ENCODE results near the gene FAM168A. TPM values are rescaled to one million over a fixed set of nuclear protein-coding genes. Genes with fewer than 3 reads are reported as not detected.
"Not testable (repeated sequence)": the region's sequence is repeated elsewhere in the genome, so short reads cannot be mapped to it uniquely, and the experiment has no call there.

The FAM168A gene
- total RNA-seq, 1 donor from 2014 or later: 28.4 TPM

DNA sequence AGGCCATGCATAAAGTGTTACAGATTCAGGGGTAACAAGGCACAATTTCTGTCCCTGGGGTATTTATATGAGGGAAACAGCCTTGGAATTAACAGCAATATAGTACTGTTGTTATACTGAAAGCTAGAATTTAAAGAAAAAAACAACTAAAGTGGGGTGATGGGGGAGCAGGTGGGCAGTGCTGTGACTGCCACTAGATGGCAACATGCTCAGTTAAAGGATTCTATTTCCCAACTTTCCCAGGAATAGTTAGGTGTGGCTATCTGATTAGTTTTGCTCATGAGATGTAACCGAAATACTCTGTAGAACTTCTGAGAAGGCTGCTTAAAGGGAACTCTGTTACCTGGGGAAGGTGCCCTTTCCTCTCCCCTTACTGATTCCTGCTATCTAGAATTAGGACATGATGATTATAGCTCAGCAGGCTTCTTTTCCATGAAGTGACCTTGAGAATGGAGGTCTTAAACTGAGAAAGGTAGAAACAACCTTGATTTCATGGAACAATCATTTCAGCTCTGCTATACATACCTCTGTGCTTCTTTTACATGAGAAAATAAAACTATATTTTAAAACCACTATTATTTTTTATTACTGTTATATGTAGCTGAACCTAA, 119.1 kb downstream of the FAM168A start:
- no peaks in the 10 kb centered on the region for H3K36me3 ChIP-seq
- no peak for DNase-seq
- TF ChIP-seq, protein P1, sequence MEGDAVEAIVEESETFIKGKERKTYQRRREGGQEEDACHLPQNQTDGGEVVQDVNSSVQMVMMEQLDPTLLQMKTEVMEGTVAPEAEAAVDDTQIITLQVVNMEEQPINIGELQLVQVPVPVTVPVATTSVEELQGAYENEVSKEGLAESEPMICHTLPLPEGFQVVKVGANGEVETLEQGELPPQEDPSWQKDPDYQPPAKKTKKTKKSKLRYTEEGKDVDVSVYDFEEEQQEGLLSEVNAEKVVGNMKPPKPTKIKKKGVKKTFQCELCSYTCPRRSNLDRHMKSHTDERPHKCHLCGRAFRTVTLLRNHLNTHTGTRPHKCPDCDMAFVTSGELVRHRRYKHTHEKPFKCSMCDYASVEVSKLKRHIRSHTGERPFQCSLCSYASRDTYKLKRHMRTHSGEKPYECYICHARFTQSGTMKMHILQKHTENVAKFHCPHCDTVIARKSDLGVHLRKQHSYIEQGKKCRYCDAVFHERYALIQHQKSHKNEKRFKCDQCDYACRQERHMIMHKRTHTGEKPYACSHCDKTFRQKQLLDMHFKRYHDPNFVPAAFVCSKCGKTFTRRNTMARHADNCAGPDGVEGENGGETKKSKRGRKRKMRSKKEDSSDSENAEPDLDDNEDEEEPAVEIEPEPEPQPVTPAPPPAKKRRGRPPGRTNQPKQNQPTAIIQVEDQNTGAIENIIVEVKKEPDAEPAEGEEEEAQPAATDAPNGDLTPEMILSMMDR (IDR thresholded peaks at IDR 0.05; ENCODE audit: borderline replicate concordance): peak; percentile 69
- peaks cover 23% of the 10 kb centered on the region for H3K4me1 ChIP-seq
- H3K27me3 ChIP-seq (ENCODE audit: low read depth): no peaks in the 10 kb centered on the region
- no peak overlapping the region for H3K4me3 ChIP-seq
- intact Hi-C loops (cut with micrococcal nuclease): no loop called here
- H3K9me3 ChIP-seq (replicated peaks): peaks cover 26% of the 10 kb centered on the region
- no peak overlapping the region for H3K27ac ChIP-seq (replicated peaks)

DNA sequence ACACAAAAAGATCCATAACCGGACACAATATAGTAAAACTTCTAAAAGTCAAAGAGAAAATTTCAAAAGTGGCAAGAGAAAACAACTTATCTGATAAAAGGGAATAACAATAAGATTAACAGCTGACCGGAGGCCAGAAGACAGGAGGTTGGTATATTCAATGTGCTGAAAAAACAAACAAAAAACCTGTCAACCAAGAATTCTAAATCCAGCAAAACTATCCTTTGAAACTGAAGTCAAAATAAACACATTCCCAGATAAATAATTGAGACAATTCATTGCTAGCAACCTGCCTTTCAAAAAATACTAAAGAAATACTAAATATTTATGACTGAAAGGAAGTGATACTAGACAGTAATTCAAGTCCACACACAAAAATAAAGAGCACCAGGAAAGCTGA, 120.4 kb downstream of the FAM168A start:
- no peak for DNase-seq
- no peaks in the 10 kb centered on the region for H3K36me3 ChIP-seq
- no peak overlapping the region for H3K27ac ChIP-seq (replicated peaks)
- TF ChIP-seq, protein P1 (IDR thresholded peaks at IDR 0.05; ENCODE audit: borderline replicate concordance): no peak
- H3K9me3 ChIP-seq (replicated peaks): peaks cover 26% of the 10 kb centered on the region
- no peaks in the 10 kb centered on the region for H3K27me3 ChIP-seq (ENCODE audit: low read depth)
- H3K4me3 ChIP-seq: no peak overlapping the region
- peaks cover 23% of the 10 kb centered on the region for H3K4me1 ChIP-seq
- intact Hi-C loops (cut with micrococcal nuclease): no loop called here

DNA sequence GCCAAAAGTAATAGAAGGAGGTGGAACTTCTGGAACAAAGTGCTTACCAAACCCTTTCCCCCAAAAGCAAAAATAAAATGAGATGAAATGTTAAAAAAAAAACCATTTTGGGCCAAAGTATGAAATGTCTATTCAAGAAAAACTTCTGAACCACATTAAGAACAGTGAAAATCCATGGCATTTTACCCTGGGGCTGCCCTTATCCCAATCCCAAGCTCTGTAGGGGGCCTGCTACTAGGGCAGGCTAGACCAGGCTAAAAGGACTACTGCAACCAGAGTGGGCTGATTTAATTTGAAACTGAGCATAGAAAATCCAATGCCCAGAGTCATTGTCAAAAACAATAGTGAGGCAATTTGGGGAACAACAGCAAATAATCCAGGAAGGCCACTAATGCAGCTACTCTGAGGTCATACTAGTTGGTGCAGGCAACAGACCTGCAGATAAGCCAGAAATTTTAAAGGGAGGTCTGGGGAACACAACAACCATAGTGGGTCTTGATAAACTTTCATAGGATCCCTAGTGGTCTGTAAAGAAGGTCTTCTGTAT, 122.3 kb downstream of the FAM168A start:
- DNase-seq: no peak
- no peak overlapping the region for H3K27ac ChIP-seq (replicated peaks)
- H3K4me1 ChIP-seq: peaks cover 22% of the 10 kb centered on the region
- H3K36me3 ChIP-seq: no peaks in the 10 kb centered on the region
- no peaks in the 10 kb centered on the region for H3K27me3 ChIP-seq (ENCODE audit: low read depth)
- H3K4me3 ChIP-seq: no peak overlapping the region
- H3K9me3 ChIP-seq (replicated peaks): peaks cover 26% of the 10 kb centered on the region
- intact Hi-C loops (cut with micrococcal nuclease): no loop called here
- TF ChIP-seq, protein P1 (IDR thresholded peaks at IDR 0.05; ENCODE audit: borderline replicate concordance): no peak

DNA sequence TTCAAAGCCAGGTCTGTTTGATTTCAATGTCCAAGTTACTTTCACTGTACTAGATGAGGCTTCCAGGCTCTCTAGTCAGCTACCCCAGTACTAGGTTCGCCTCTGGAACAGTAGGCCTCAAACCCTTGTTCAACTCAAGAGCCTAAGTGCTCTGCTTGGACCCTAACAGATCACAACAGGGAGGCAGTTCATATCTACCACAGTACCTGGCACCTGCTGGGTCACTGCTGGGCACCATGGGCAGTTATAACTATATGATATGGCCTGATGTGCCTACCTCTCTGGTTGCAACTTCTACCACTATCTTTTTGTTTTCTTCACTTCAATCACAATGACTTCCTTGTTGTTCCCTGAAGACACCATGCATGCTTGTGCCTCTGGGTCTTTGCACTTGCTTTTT, 124.7 kb downstream of the FAM168A start:
- Histone ChIP-seq H3K4me3 (no peak overlapping the region), H3K27me3 (ENCODE audit: low read depth) (no peaks in the 10 kb centered on the region), H3K27ac (replicated peaks) (no peak overlapping the region), H3K9me3 (replicated peaks) (peaks cover 22% of the 10 kb centered on the region), H3K4me1 (peaks cover 35% of the 10 kb centered on the region), H3K36me3 (no peaks in the 10 kb centered on the region)
- DNase-seq: no peak
- intact Hi-C loops (cut with micrococcal nuclease): no loop called here
- TF ChIP-seq, protein P1 (IDR thresholded peaks at IDR 0.05; ENCODE audit: borderline replicate concordance): no peak

DNA sequence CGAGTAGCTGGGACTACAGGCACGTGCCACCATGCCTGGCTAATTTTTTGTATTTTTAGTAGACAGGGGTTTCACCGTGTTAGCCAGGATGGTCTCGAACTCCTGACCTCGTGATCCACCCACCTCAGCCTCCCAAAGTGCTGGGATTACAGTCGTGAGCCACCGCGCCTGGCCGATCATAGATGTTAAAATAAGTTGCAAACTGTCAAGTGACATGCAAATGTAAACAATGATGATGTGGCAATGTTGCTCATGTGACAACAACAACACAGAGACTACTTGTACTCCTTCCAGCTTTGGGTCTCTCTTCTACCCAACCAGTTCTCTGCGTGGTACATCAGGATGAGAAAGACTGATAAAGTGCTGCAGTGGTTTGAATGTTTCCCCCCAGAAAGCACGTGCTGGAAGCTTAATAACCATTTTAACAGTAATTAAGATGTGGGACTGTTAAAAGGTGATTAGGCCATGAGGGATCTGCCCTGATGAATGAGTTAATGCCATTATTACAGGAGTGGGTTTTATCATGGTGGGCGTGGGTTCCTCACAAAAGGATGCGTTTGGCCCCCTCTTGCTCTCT, 127.8 kb downstream of the FAM168A start:
- intact Hi-C loops (cut with micrococcal nuclease); H3K9me3 ChIP-seq (replicated peaks); H3K36me3 ChIP-seq; H3K27me3 ChIP-seq (ENCODE audit: low read depth); DNase-seq: not testable (repeated sequence)
- Histone ChIP-seq H3K4me3 (peak overlapping the region; percentile 7), H3K27ac (replicated peaks) (peak overlapping the region; percentile 73), H3K4me1 (peaks cover 57% of the 10 kb centered on the region)

DNA sequence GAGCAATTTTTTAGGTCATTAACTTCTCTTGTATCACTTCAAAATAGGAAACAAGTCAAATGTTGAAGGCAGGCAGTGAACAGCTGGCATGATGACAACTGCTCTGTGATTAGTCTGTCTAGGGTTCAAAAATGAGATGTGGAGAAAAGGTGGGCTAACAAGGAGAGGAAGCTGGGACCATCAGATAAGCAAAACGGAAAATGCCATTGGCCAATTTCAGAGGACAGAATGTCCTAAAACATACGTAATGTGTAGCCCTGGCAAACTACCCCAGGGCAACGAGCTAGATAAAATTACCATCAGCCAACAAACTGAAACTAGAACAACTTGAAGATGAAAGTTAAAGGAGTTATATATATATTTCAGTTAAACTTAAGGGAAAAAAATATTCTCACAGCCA, 128.5 kb downstream of the FAM168A start:
- Histone ChIP-seq H3K4me1 (peaks cover 60% of the 10 kb centered on the region), H3K27ac (replicated peaks) (peak overlapping the region; percentile 73), H3K27me3 (ENCODE audit: low read depth) (no peaks in the 10 kb centered on the region), H3K9me3 (replicated peaks) (no peaks in the 10 kb centered on the region), H3K36me3 (no peaks in the 10 kb centered on the region), H3K4me3 (peak overlapping the region; percentile 7)
- intact Hi-C loops (cut with micrococcal nuclease): no loop called here
- TF ChIP-seq, protein P1 (IDR thresholded peaks at IDR 0.05; ENCODE audit: borderline replicate concordance): no peak
- DNase-seq: no peak

Data from left ventricle myocardium inferior (tissue), 1 donor.